Common myeloid progenitor, CD34-positive (primary cell): Measurements from ENCODE around the gene CSTF2.

ENCODE experiments used
- CTCF ChIA-PET: fragments of 350-600 bp; sonication (Branson Sonifier 250); formaldehyde crosslinking; loops from one replicate; lab custom pipeline; 2021; ENCODE audit warnings: antibody characterized with exemption; lab: Charles Lee
- POLR2A ChIA-PET: fragments of 350-600 bp; sonication (Branson Sonifier 250); formaldehyde crosslinking; loops from one replicate; lab custom pipeline; 2021; ENCODE audit warnings: antibody characterized with exemption; lab: Charles Lee
- DNase-seq, 3 donors: peaks; one replicate each; pipeline versions ENCODE4 v3.0.0 to v3.0.0-alpha.2; 2013
- H3K27ac ChIP-seq, 2 experiments: 1 replicate in 1 of 2; 2 replicates in 1 of 2; pipeline ENCODE4 v1.7.0; 2013; ENCODE audit warnings: inconsistent platforms in 2 of 2, low read length in 2 of 2, mild to moderate bottlenecking in 2 of 2, low read depth in 1 of 2, moderate library complexity in 1 of 2; ENCODE audit not compliant: severe bottlenecking in 2 of 2, insufficient read depth in 1 of 2, poor library complexity in 1 of 2
- H3K27me3 ChIP-seq, 5 experiments: replicated peaks in 2 of 5; 1 replicate in 3 of 5; 2 replicates in 2 of 5; pipeline versions ENCODE4 v1.6.1 to v1.7.0; 2013; ENCODE audit warnings: low read length in 4 of 5, mild to moderate bottlenecking in 2 of 5, moderate library complexity in 2 of 5, inconsistent platforms in 1 of 5; ENCODE audit not compliant: insufficient read depth in 5 of 5, control insufficient read depth in 4 of 5
- H3K36me3 ChIP-seq, 4 experiments: 1 replicate in 2 of 4; 2 replicates in 2 of 4; pipeline versions ENCODE4 v1.6.1 to v1.7.0; 2013; ENCODE audit warnings: low read length in 3 of 4, control low read depth in 1 of 4, mild to moderate bottlenecking in 1 of 4; ENCODE audit not compliant: control insufficient read depth in 4 of 4, insufficient read depth in 4 of 4
- H3K4me1 ChIP-seq, 4 experiments: 1 replicate in 3 of 4; 2 replicates in 1 of 4; pipeline versions ENCODE4 v1.6.1 to v1.7.1; 2013; ENCODE audit warnings: low read length in 3 of 4, mild to moderate bottlenecking in 3 of 4, control low read depth in 1 of 4, inconsistent platforms in 1 of 4, moderate library complexity in 1 of 4; ENCODE audit not compliant: control insufficient read depth in 4 of 4, insufficient read depth in 4 of 4; ENCODE audit errors: control extremely low read depth in 1 of 4
- H3K4me3 ChIP-seq, 7 experiments: 1 replicate in 4 of 7; 2 replicates in 3 of 7; pipeline versions ENCODE4 v1.5.1 to v1.7.0; 2013; ENCODE audit warnings: mild to moderate bottlenecking in 7 of 7, low read length in 6 of 7, moderate library complexity in 6 of 7, inconsistent platforms in 2 of 7, low read depth in 2 of 7, control low read depth in 1 of 7; ENCODE audit not compliant: insufficient read depth in 4 of 7, control insufficient read depth in 1 of 7; ENCODE audit errors: extremely low read depth in 1 of 7
- H3K9me3 ChIP-seq, 5 experiments: 1 replicate in 4 of 5; 2 replicates in 1 of 5; pipeline versions ENCODE4 v1.6.1 to v1.7.1; 2013; ENCODE audit warnings: low read length in 4 of 5, mild to moderate bottlenecking in 2 of 5, inconsistent platforms in 1 of 5, low read depth in 1 of 5, moderate library complexity in 1 of 5; ENCODE audit not compliant: control insufficient read depth in 4 of 5, insufficient read depth in 2 of 5; ENCODE audit errors: control extremely low read depth in 1 of 5
- WGBS: methylation state at CpG from one replicate; pipeline ENCODE4 v1.1.5; 2013; ENCODE audit not compliant: insufficient coverage; 5-methylcytosine and 5-hydroxymethylcytosine counted together

The CSTF2 gene

GRCh38 chrX:100831219-100831946 lies 11.2 kb downstream of the CSTF2 start:
- Histone ChIP-seq H3K27ac (no peak overlapping the region), H3K27me3 (no peaks in the 10 kb centered on the region), H3K36me3 (peaks cover 7 to 49% (median 25%) of the 10 kb centered on the region in 4 experiments), H3K9me3 (no peaks in the 10 kb centered on the region), H3K4me3 (no peak overlapping the region), H3K4me1 (no peaks in the 10 kb centered on the region)
- ChIA-PET POLR2A (no interaction called here), CTCF (no interaction called here)
- DNase-seq, result no peak
- 93% methylated on average over 8 of the region's 9 CpGs for WGBS

- Histone ChIP-seq H3K4me3 (no peak overlapping the region), H3K4me1 (no peaks in the 10 kb centered on the region), H3K9me3 (no peaks in the 10 kb centered on the region), H3K36me3 (no peaks in the 10 kb centered on the region), H3K27ac (no peak overlapping the region), H3K27me3 (peaks cover 0 to 2% (median 0%) of the 10 kb centered on the region in 5 experiments)
- 69% methylated on average over 4 of the region's 4 CpGs for WGBS
- ChIA-PET POLR2A (no interaction called here), CTCF (no interaction called here)
- DNase-seq, result no peak
Observed at GRCh38 chrX:100850317-100850716, 30.1 kb downstream of the CSTF2 start.

- WGBS, result 29% methylated on average over 1 of the region's 2 CpGs
- Histone ChIP-seq H3K9me3 (no peaks in the 10 kb centered on the region), H3K4me3 (no peak overlapping the region), H3K27me3 (peaks cover 0 to 2% (median 0%) of the 10 kb centered on the region in 5 experiments), H3K4me1 (no peaks in the 10 kb centered on the region), H3K36me3 (no peaks in the 10 kb centered on the region), H3K27ac (no peak overlapping the region)
- ChIA-PET POLR2A (no interaction called here), CTCF (no interaction called here)
- no peak for DNase-seq
Observed at GRCh38 chrX:100852810-100853209, 32.6 kb downstream of the CSTF2 start.

GRCh38 chrX:100863326-100863864 lies 43.2 kb downstream of the CSTF2 start:
- Histone ChIP-seq H3K27me3 (no peaks in the 10 kb centered on the region), H3K27ac (no peak overlapping the region), H3K36me3 (no peaks in the 10 kb centered on the region), H3K4me3 (no peak overlapping the region), H3K4me1 (no peaks in the 10 kb centered on the region), H3K9me3 (no peaks in the 10 kb centered on the region)
- DNase-seq, result no peak
- CTCF ChIA-PET, result no interaction called here
- POLR2A ChIA-PET, result no interaction called here
- WGBS, result 44% methylated on average over 5 of the region's 6 CpGs

- ChIA-PET POLR2A (no interaction called here), CTCF (no interaction called here)
- H3K27me3 ChIP-seq, result no peaks in the 10 kb centered on the region
- H3K27ac ChIP-seq, result no peak overlapping the region
- H3K9me3 ChIP-seq, result no peaks in the 10 kb centered on the region
- DNase-seq, result no peak
- WGBS, result 82% methylated on average over 2 of the region's 2 CpGs
- no peak overlapping the region for H3K4me3 ChIP-seq
- H3K36me3 ChIP-seq, result no peaks in the 10 kb centered on the region
- H3K4me1 ChIP-seq, result no peaks in the 10 kb centered on the region
Observed at GRCh38 chrX:100864657-100865391, 44.6 kb downstream of the CSTF2 start.

- no peak overlapping the region for H3K4me3 ChIP-seq
- no peaks in the 10 kb centered on the region for H3K9me3 ChIP-seq
- H3K36me3 ChIP-seq, result no peaks in the 10 kb centered on the region
- ChIA-PET CTCF (no interaction called here), POLR2A (interaction anchor here (0.6 kb wide), 1 partner anchor 16 kb away, joined by 3 read pairs; no protein-coding TSS in a partner anchor)
- H3K27me3 ChIP-seq, result peaks cover 0 to 2% (median 0%) of the 10 kb centered on the region in 5 experiments
- no peak overlapping the region for H3K27ac ChIP-seq
- no peak for DNase-seq
- WGBS, result 50% methylated on average over 1 of the region's 2 CpGs
- no peaks in the 10 kb centered on the region for H3K4me1 ChIP-seq
Observed at GRCh38 chrX:100868273-100868672, 48.1 kb downstream of the CSTF2 start.

GRCh38 chrX:100870527-100870926 lies 50.3 kb downstream of the CSTF2 start:
- Histone ChIP-seq H3K9me3 (no peaks in the 10 kb centered on the region), H3K4me1 (no peaks in the 10 kb centered on the region), H3K27ac (no peak overlapping the region), H3K27me3 (peaks cover 0 to 4% (median 0%) of the 10 kb centered on the region in 5 experiments), H3K36me3 (no peaks in the 10 kb centered on the region), H3K4me3 (no peak overlapping the region)
- WGBS, result 85% methylated on average over 2 of the region's 5 CpGs
- no peak for DNase-seq
- POLR2A ChIA-PET, result no interaction called here
- CTCF ChIA-PET, result no interaction called here
